Hepatocyte (in vitro differentiated cells): ENCODE data around the gene DNAJB5.

Experiments
- EZH2 ChIP-seq: fragments of 200-600 bp; sonication (generic); IDR thresholded peaks from 2 replicates; pipeline ENCODE4 v1.6.1; 2016; ENCODE audit warnings: antibody characterized with exemption, mild to moderate bottlenecking, borderline replicate concordance
- TF ChIP-seq, protein P1 (sequence below): fragments of 200-600 bp; sonication (generic); IDR thresholded peaks from 2 replicates; pipeline ENCODE4 v1.5.1; 2016; ENCODE audit warnings: antibody characterized with exemption, mild to moderate bottlenecking; ENCODE audit not compliant: poor library complexity

DNA sequence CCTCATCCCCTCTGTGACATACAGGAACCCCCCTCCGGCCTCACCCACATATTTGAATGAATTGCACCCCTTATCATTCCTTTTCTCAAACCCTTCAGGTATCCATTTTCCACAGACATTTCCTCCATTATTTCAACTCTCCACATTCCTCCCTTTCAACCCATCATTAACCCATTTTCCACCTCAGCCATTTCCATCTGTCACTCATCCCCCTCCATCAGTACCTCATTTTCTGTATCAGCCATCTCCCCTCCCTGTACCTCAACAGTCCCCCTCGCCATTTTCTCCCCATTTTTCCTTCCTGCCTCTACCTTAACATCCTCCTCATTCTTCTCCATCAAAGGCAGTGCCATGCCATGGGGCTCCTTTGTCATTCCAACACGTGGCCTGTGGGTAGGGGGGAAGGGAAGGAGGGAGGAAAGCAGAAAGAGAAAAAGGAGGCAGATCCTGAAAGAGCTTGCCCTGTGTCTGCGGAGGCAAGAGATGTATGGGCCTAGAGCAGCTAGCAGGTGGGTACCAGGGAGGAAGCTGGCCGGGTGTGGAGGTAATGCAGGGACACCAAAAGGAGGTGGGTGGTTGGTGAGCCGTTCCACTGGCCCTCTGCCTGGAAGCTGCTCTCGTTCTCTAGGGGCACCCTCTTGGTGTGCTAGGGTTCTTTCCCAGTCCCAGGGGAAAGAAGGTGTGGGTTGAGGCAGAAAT, 1.5 kb downstream of the DNAJB5 start:
- TF ChIP-seq, protein P1, sequence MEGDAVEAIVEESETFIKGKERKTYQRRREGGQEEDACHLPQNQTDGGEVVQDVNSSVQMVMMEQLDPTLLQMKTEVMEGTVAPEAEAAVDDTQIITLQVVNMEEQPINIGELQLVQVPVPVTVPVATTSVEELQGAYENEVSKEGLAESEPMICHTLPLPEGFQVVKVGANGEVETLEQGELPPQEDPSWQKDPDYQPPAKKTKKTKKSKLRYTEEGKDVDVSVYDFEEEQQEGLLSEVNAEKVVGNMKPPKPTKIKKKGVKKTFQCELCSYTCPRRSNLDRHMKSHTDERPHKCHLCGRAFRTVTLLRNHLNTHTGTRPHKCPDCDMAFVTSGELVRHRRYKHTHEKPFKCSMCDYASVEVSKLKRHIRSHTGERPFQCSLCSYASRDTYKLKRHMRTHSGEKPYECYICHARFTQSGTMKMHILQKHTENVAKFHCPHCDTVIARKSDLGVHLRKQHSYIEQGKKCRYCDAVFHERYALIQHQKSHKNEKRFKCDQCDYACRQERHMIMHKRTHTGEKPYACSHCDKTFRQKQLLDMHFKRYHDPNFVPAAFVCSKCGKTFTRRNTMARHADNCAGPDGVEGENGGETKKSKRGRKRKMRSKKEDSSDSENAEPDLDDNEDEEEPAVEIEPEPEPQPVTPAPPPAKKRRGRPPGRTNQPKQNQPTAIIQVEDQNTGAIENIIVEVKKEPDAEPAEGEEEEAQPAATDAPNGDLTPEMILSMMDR, result no peak
- TF ChIP-seq EZH2, result no peak
